ENCODE results near the gene RNF215.

- TF ChIP-seq CTCF (IDR thresholded peaks at IDR 0.05; ENCODE audit: insufficient read depth, low read length): no peak
- TF ChIP-seq REST (IDR thresholded peaks at IDR 0.05; ENCODE audit: insufficient replicate concordance, low read depth): no peak
- TF ChIP-seq GABPA (IDR thresholded peaks at IDR 0.05; ENCODE audit: low read depth): no peak
Measured at GRCh38 chr22:30423301-30423958, 36.2 kb upstream of the RNF215 start.

Measured in HL-60 (cell line).